Astrocyte of the cerebellum (primary cell): ENCODE results near the gene E4F1.
A peak's percentile ranks its signal among the peaks of the same experiment; 100 is the strongest.
"Not testable (repeated sequence)": the region's sequence is repeated elsewhere in the genome, so short reads cannot be mapped to it uniquely, and the experiment has no call there.

Experiments
- DNase-seq: peaks from one replicate; pipeline ENCODE4 v3.0.0-alpha.2; 2011; ENCODE audit warnings: low read depth
- H3K4me3 ChIP-seq: 2 replicates; pipeline ENCODE4 v1.5.1; 2011; ENCODE audit warnings: mild to moderate bottlenecking, low read depth, low read length, moderate library complexity
- in situ Hi-C: cut with HindIII; loops from 2 replicates; pipeline ENCODE4 v1.10.0; 2017; ENCODE audit warnings: low sequenced_read_pairs
- TF ChIP-seq, protein P1 (sequence below): IDR thresholded peaks from 2 replicates; pipeline ENCODE4 v1.5.1; 2012; ENCODE audit warnings: low read length, low read depth, moderate library complexity, mild to moderate bottlenecking; ENCODE audit errors: missing control alignments

Gene E4F1

GRCh38 chr16:2260250-2260649 is 36.9 kb downstream of the E4F1 start:
- TF ChIP-seq, protein P1, sequence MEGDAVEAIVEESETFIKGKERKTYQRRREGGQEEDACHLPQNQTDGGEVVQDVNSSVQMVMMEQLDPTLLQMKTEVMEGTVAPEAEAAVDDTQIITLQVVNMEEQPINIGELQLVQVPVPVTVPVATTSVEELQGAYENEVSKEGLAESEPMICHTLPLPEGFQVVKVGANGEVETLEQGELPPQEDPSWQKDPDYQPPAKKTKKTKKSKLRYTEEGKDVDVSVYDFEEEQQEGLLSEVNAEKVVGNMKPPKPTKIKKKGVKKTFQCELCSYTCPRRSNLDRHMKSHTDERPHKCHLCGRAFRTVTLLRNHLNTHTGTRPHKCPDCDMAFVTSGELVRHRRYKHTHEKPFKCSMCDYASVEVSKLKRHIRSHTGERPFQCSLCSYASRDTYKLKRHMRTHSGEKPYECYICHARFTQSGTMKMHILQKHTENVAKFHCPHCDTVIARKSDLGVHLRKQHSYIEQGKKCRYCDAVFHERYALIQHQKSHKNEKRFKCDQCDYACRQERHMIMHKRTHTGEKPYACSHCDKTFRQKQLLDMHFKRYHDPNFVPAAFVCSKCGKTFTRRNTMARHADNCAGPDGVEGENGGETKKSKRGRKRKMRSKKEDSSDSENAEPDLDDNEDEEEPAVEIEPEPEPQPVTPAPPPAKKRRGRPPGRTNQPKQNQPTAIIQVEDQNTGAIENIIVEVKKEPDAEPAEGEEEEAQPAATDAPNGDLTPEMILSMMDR, result no peak
- no peak for DNase-seq
- H3K4me3 ChIP-seq, result no peak overlapping the region
- in situ Hi-C loops, result no loop called here

DNA sequence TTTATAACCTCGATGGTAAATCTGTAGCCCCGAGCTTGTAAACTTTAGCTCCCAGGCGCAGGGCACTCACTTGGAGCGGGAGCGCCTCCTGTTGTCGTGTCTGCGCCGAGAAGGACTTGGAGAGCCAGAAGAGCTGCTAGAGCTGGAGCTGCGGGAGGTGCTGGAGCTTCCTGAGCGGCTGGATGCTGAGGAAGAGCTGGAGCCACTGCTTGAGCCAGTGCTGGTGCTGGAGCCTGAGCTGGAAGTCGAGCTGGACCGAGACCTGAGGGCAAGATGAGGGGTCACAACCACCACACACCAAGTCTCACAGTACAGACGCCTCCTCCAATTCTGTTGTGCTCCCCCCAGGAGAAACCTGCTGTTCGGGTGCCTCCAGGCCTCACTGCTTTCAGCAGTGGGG is 39.6 kb downstream of the E4F1 start:
- H3K4me3 ChIP-seq, DNase-seq, in situ Hi-C loops: not testable (repeated sequence)

GRCh38 chr16:2266887-2267286 is 43.5 kb downstream of the E4F1 start:
- peak overlapping the region; percentile 84 for H3K4me3 ChIP-seq
- in situ Hi-C loops, result not testable (repeated sequence)
- peak; percentile 6 for DNase-seq

GRCh38 chr16:2267505-2267912 is 44.1 kb downstream of the E4F1 start:
- DNase-seq, in situ Hi-C loops: not testable (repeated sequence)
- H3K4me3 ChIP-seq, result peak overlapping the region; percentile 84

DNA sequence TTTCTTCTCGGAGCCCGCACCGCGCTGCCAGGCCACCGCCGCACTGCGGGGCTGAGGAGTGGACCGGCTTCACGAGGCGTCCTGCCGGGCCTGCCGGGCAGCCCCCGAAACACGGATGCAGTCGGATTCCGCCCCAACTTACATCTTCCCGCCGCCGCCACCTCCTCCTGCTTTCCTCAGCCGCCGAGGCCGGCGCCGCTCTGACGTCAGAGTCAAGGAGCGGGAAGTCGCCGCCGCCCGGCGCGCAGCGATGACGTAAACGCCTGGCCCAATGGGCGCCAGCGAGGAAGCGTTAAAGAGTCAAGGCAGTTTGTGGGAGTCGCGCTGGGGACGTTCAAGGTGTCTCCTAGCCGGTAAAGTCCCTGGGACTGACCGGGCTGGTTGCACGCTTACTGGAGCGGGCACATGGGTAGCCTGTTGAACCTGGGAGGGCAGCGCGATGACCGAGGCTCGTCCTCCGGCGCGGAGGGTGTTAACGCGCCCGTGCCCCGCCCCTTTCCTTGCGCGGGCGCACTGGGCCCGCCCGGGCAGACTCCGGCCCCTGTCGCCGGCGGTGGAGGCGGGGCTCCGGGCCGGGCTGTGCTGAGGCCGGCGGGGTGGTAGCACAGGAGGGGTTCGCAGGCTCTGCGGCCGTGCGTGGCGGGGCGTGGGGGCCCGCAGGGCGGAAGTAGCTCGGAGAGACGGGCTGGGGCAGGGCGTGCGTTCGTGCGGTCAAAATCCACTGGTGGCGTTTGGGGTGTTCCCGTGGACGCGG is 44.7 kb downstream of the E4F1 start, which contains the start of gene RNPS1:
TSS of gene RNPS1 (minus strand) at position 214 of the 754 bp plus-strand sequence. CDS start 3,483 bp downstream, outside the sequence.
- in situ Hi-C loops, result no loop called here
- DNase-seq, result peak; percentile 87
- peak within 1 kb of the TSS; percentile 84 for H3K4me3 ChIP-seq
- TF ChIP-seq, protein P1, result no peak

DNA sequence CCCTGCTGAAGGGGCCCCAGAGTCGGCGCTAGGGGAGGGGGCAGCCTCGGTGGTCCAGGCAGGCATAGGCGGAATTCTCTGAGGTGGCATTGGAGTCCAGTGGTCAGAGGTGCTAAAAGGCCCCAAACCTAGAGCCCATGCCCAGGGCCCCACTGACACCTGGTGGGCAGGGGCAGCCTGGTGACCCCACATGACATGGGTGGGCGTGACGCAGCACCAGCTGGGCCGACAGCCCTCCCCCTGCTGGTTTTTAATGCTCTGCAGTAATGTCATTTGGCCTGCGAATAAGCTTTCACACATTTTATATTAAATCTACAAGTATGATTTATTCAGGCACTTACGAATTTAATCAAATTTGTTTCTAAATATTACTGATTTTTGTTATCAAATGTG is 46.7 kb downstream of the E4F1 start:
- TF ChIP-seq, protein P1, result no peak
- no peak for DNase-seq
- in situ Hi-C loops, result loop anchor here (10.0 kb wide), 1 partner anchor 65 kb away; no protein-coding TSS in a partner anchor
- no peak overlapping the region for H3K4me3 ChIP-seq

GRCh38 chr16:2270588-2271470 is 47.4 kb downstream of the E4F1 start:
- no peak for DNase-seq
- TF ChIP-seq, protein P1, result no peak
- H3K4me3 ChIP-seq, result no peak overlapping the region
- in situ Hi-C loops, result loop anchor here (10.0 kb wide), 1 partner anchor 64 kb away; no protein-coding TSS in a partner anchor
